GM12891 (cell line): ENCODE measurements around the gene COLEC11.

ENCODE experiments used
- DNase-seq: peaks from one replicate; pipeline ENCODE4 v3.0.0; 2011; ENCODE audit warnings: low spot score; ENCODE audit not compliant: insufficient read length
- FAIRE-seq: peaks from 2 replicates; lab custom pipeline; 2011; peaks lifted over from hg19 to GRCh38; lab: Jason Lieb, UNC
- PAX5 ChIP-seq: IDR thresholded peaks from 2 replicates; pipeline ENCODE4 v1.6.1; 2011; ENCODE audit warnings: low read length, moderate library complexity, mild to moderate bottlenecking; ENCODE audit not compliant: insufficient read depth, severe bottlenecking
- POLR2A ChIP-seq: IDR thresholded peaks from 2 replicates; pipeline ENCODE4 v1.6.1; 2011; ENCODE audit warnings: low read depth, low read length, control low read depth
- POLR2AphosphoS5 ChIP-seq: IDR thresholded peaks from 2 replicates; pipeline ENCODE4 v1.6.1; 2011; ENCODE audit warnings: low read depth, low read length, control low read depth
- POU2F2 ChIP-seq: IDR thresholded peaks from 2 replicates; pipeline ENCODE4 v1.6.1; 2011; ENCODE audit warnings: low read depth, mild to moderate bottlenecking, control low read depth, low read length, moderate library complexity
- SPI1 ChIP-seq: IDR thresholded peaks from 2 replicates; pipeline ENCODE4 v1.6.1; 2011; ENCODE audit warnings: low read depth, low read length, control low read depth
- TAF1 ChIP-seq: IDR thresholded peaks from 2 replicates; pipeline ENCODE4 v1.6.1; 2011; ENCODE audit warnings: low read depth, low read length, control low read depth

Gene COLEC11

DNA sequence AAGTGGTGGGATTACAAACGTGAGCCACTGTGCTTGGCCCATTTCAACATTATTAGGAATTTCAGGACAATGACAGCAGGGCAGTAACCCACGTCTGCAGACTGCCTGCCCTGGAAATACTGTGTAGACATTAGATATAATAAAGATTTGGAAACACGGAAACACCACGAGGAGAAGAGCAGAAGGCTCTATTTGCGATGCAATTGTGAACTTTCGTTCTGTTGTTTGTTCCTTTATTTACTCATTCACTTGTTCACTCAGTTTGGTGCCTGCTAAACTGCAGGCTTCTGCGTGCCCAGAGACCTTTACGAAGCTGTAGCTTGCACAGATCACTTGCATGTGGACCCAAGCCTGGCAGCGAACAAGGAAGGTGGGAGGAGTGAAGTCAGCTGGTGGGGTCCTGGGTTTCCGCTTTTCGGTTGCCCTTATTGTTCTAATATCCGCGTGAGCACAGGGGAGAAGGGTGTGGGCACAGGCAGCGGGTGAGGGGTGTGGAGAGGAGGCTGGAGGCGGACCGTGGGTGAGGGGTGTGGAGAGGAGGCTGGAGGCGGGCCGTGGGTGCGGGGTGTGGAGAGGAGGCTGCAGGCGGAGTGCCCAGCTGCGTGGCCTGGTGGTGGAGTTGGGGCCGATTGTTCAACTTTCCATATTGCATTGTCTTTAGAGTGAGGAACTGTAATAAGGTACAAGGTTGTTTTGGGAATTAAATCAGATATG lies 3.4 kb downstream of the COLEC11 start:
- DNase-seq (no peak), FAIRE-seq (no peak)
- TF ChIP-seq PAX5 (no peak), TAF1 (no peak), SPI1 (no peak), POLR2AphosphoS5 (no peak)

DNA sequence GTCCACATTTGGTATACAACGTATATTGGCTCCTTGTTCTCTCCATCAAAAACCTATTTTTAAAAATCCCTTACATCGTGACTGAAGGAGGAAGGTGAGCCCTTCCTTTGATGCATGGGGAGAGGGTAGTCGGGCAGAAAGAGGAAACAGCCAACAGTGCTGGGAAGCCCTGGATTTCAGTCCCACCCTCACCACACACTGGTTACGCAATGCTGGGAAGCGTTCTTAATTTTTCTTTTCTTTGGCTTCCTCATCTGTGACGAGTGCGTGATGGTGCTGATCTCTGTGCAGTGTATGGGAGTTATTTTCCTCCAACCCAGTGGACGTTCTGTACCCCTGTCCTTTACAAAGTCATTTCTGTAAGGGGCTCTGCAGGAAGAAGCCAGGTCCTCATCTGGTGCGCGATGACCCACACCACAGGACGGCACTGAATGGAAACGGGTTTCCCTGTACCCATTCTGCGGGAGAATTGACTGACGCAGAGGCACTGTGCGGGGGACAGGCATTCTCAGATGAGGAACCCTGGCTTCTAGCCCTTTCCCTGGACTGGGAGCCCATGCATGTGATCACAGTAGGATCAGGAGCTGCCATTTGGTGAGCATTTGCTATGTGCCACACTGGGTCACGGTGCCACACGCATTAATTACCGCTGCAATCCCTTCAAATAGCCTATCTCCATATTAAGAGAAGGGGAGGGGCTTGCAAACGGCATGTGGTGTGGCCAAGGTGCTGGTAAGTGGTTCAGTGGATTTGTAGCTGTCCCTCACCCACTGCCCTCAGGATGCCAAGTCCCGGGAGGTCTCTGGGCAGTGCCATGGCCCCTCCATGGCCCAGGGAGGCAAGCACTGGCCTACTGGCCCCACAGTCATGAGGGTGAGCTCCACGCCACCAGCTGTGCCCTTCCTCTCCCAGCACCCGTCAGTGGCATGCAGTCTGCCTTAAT lies 4.3 kb downstream of the COLEC11 start:
- FAIRE-seq (no peak), DNase-seq (no peak)
- TF ChIP-seq POU2F2 (no peak), SPI1 (no peak), PAX5 (no peak), TAF1 (no peak), POLR2AphosphoS5 (no peak), POLR2A (no peak)

- DNase-seq (no peak), FAIRE-seq (no peak)
- TF ChIP-seq POLR2AphosphoS5, result no peak
- no peak for TF ChIP-seq POLR2A
- no peak for TF ChIP-seq PAX5
- no peak for TF ChIP-seq SPI1
- no peak for TF ChIP-seq POU2F2
- TF ChIP-seq TAF1, result no peak
Measured at GRCh38 chr2:3600256-3600855, 5.4 kb downstream of the COLEC11 start.

- no peak for FAIRE-seq
- TF ChIP-seq PAX5 (no peak), POU2F2 (no peak), SPI1 (no peak), POLR2AphosphoS5 (no peak), POLR2A (no peak), TAF1 (no peak)
Measured at GRCh38 chr2:3601561-3602271, 6.8 kb downstream of the COLEC11 start.

DNA sequence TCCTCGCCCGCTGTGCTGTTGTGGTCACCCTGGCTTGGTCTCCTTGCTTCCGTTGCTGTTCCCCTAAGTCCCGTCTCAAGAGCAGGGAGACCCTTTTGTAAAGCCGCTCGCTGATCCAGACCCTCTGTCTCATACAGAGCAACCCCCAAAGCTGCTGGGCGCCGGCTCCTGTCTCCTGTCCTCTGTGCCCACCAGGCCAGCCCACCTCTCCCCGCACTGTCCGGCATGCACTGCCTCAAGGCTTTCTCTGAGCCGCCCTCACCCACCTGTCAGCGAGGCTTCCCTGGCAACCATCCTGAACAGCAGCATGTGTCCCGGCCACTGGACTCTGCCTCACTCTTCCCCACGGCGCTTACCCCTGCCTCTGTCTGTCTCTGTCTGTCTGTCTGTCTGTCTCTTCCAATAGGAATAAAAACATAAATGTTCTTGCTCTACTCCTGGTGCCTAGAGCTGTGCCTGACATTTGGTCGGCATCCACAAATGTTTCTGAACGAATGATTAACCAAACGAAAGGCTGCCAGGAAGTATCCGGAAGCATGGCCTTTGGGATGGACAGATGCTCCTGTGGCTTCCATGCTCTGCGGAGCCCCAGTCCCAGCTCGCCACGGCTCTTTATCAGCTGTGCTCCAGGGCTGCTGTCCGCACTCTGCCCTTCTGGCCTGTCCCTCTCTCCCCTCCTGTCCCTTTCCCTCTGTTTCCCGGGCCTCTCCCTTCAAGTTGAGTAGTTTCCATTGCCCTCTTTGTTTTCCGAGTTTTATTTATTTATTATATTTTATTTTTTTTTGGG lies 7.8 kb downstream of the COLEC11 start:
- FAIRE-seq, result no peak

More at GRCh38 chr2:3601561-3602271, 6.8 kb downstream of the COLEC11 start:
- DNase-seq, result no peak

DNA sequence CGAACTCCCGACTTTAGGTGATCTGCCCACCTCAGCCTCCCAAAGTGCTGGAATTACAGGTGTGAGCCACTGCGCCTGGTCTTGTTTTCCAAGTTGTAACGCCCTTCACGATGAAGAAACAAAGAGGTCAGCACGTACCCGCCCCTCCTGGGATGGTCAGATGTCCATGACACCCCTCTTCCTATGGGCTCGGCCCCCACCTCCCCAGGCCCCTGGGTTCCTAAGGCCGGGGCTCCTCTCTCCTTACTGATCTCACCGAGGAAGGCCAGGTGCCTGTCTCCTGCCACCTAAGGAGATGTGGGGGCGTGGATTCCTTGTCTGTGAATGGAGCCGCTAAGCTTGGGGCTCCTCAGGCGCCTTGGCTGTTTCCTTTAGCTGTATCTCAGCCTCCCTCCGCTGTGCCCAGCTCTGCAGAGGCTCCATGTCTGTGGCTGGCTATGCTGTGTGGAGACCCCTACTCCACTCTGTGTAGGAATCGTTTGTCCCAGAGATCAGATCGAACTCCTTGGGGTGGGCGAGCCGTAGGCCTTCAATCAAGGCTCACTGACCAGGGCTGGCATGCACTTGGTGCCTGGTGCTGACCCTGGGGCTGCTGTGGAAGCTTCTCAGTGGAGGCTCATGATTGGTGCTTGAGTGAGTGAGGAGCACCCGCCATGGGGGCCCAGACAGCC lies 8.8 kb downstream of the COLEC11 start:
- TF ChIP-seq POU2F2, result no peak
- DNase-seq (no peak), FAIRE-seq (no peak)

More for the DNA sequence above, 7.8 kb downstream of the COLEC11 start:
- no peak for DNase-seq
- TF ChIP-seq SPI1 (no peak), POLR2AphosphoS5 (no peak), PAX5 (no peak)

GRCh38 chr2:3604207-3604877 lies 9.4 kb downstream of the COLEC11 start:
- no peak for FAIRE-seq
- DNase-seq, result no peak

More at GRCh38 chr2:3604207-3604877, 9.4 kb downstream of the COLEC11 start:
- no peak for TF ChIP-seq POU2F2
- TF ChIP-seq TAF1, result no peak
- no peak for TF ChIP-seq PAX5
- TF ChIP-seq POLR2AphosphoS5, result no peak
- TF ChIP-seq SPI1, result no peak
- TF ChIP-seq POLR2A, result no peak
